GM21529 (cell line): Measurements from ENCODE around the gene ZNF772.
A peak's percentile ranks its signal among the peaks of the same experiment; 100 is the strongest.

ENCODE experiments used
- ATAC-seq: cut with Tn5 transposase; IDR thresholded peaks from one replicate; pipeline ENCODE4 v1.9.1; 2021; ENCODE audit not compliant: unreplicated experiment

ZNF772 gene

DNA sequence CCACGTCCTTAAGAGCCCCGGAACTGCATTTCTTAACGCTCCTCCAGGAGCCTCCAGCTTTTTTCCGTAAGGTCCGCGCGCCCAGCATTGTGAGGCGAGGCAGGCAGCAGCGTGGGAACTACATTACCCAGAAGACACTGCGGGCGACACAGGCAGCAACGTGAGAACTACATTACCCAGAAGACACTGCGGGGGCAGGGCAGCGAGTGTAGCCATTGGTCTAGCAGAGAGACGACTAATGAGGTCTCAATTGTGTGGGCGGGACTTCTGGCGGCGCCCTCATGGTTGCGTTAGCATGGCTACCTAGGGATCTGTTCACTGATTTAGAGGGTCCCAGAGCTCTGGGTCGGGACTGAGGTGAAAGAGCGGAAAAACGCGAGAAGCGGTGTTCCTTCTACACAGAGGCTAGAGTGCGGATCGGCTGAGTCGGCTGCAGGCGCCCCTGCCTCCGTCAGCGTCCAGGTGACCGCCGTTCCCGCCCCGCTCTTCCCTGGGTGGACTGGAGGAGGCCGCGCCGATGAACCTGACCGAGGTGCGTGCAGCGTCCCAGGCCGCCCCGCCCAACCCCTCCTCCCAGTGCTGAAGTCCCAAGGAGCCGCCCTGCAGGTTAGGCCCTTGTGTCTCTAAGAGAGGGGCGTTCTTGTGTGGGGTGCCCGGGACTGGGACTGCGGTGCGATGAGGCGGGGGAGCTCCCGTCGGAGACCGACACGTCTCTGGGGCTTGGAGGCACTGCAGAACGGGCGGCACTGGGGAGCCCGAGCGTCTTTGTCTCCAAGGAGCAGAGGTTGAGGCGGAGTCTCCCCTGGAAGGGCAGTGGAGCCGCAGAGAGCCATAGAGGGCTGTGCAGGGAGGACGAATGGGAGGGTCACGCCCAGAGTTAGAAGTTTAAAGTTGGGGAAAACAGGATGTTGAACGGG is 42.0 kb downstream of the ZNF772 start, which contains the start of gene ZNF749:
ZNF749 (plus strand) TSS at position 264 of the 917 bp plus-strand sequence; CDS start at position 518, 254 bp downstream.
- peak; percentile 94 for ATAC-seq

DNA sequence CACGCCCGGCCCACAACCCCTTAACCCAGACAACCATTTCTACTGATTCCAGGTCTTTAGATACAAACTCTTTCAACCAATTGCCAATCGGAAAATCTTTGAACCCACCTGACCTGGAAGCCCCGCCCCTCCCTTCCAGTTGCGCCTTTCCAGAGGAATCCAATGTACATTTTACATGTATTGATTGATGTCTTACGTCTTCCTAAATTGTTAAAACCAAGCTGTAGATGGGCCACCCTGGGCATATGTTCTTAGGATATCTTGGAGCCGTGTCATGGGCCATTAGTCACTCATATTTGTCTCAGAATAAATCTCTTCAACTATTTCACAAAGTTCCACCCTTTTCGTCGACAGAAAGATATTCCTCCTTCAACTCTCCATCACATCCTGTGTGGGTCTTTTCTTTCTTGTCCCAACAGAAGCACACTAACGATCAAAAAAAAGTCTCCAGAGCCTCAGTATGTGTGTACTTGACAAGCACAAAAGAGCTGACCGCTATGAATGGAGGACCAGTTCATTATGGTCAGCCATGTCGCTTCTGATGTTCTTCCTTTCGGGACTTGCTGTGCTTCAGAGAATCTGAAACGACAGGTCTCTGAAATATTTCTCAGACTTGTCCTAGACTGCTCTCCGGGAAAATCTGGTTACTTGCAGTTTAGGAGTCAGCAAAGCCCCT is 42.8 kb downstream of the ZNF772 start:
- ATAC-seq = peak; percentile 14

- no peak for ATAC-seq
These were observed 56.3 kb downstream of the ZNF772 start for GRCh38 chr19:57421037-57421436.

DNA sequence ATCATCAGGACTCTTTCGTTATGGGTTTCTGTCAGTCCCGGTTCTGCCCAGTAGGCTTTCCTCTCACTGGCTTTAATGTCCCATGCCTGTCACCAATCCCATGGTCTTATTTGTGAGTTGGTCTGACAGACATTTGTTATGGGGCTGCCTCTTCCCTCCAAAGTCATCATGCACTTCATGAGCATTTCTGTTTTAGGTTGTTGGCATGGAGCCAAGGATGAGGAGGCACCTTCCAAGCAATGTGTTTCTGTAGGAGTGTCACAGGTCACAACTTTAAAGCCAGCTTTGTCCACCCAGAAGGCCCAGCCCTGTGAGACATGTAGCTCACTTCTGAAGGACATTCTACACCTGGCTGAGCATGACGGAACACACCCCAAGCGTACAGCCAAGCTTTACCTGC is 57.9 kb downstream of the ZNF772 start:
- ATAC-seq = no peak
